Measurements from ENCODE around the gene ZNF670.

The ZNF670 gene

DNA sequence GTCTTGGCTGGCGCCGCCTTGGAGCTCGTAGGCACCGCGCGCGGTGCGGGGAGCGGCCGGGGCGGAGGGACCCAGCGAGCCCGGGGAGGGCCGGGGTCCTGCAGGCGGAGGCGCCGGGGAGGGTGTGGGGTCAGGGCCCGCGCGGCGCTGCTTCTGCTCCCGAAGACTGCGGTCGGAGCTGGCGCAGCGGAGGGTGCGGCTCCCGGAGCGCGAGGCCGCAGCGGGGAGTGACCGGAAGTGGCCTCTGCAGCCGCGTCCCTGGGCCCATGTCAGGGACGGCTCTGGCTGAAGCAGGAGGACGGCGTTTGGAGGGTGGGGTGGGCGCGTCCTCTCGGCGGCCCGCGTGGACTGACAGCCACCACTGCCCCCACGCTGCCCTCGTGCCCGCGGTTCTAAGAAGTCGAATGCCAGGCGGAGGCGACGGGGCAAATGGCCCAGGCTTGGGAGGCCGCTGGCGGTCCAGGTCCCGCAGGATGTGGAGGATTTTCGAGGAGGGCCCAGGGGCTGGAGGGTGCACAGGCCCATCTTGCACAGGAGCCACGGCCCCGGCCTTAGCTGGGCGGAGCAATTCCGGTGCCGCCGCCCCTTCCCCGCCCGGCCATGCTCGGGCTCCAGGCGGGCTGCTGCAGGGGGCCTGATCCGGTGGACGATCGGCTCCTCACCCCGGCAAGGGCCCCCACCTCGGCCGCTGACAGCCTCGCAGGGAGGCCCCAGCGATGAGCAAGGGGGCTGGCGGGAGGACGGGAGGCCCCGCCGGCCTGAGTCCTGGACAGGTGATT lies 33.3 kb upstream of the ZNF670 start:
- no peak for DNase-seq (ENCODE audit: extremely low spot score)
- TF ChIP-seq CTCF (IDR thresholded peaks at IDR 0.05; ENCODE audit: control extremely low read depth, extremely low read depth, low read depth, missing control alignments), result no peak
- POLR2A ChIA-PET, result no interaction called here
- CTCF ChIA-PET, result interaction anchor here (0.8 to 1.4 kb wide), 3 partner anchors 13 to 278 kb away, joined by 3 to 4 read pairs (median 3); partner anchors contain the start of gene ZNF670

DNA sequence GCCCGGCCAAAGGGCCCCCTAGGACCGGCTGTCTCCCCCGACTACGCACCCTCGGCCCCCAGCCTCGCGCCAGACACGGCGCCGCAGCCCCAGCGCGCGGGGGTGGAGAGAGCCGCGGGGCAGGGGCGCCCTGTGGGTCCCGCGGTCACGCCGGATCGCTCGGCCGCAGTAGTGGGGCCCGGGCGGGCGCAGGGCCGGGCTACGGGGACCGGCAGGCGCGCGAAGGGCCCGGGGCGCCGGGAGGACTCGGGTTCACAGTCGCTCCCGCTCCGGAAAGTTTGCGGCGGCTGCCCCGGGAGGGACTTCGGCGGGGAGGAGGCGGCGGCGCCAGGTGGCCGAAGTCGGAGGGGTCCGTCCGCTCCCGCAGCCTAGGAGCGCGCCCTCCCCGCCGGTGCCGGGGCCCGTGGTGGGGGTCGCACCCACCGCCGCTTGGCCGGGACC lies 32.7 kb upstream of the ZNF670 start:
- ChIA-PET POLR2A (no interaction called here), CTCF (interaction anchor here (1.4 kb wide), 1 partner anchor 32 kb away, joined by 4 read pairs; the partner anchor contains the start of gene ZNF670)
- no peak for DNase-seq (ENCODE audit: extremely low spot score)
- no peak for TF ChIP-seq CTCF (IDR thresholded peaks at IDR 0.05; ENCODE audit: control extremely low read depth, extremely low read depth, low read depth, missing control alignments)

GRCh38 chr1:247110627-247111258 lies 32.1 kb upstream of the ZNF670 start:
- TF ChIP-seq CTCF (IDR thresholded peaks at IDR 0.05; ENCODE audit: control extremely low read depth, extremely low read depth, low read depth, missing control alignments), result no peak
- ChIA-PET POLR2A (no interaction called here), CTCF (interaction anchor here (1.4 kb wide), 1 partner anchor 32 kb away, joined by 4 read pairs; the partner anchor contains the start of gene ZNF670)
- DNase-seq (ENCODE audit: extremely low spot score), result no peak

DNA sequence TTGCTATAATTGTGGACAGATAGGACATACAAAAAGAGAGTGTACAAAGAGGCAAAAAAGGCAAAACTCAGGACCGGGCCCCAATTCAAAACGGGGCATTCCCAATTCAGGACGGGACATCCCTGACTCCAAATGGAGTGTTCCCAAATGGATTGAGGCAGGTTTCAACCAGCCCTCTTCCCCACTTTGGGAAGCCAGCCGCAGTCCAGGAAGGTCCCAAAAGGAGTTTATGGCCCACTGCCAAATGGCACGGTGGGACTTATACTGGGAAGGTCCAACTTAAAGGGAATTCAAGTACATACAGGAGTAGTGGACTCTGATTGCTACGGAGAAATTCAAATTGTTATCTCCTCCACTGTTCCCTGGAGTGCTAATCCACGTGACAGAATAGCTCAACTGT lies 29.1 kb upstream of the ZNF670 start:
- CTCF ChIA-PET, result no interaction called here
- no peak for TF ChIP-seq CTCF (IDR thresholded peaks at IDR 0.05; ENCODE audit: control extremely low read depth, extremely low read depth, low read depth, missing control alignments)
- DNase-seq (ENCODE audit: extremely low spot score), result no peak
- POLR2A ChIA-PET, result no interaction called here

- CTCF ChIA-PET, result no interaction called here
- DNase-seq (ENCODE audit: extremely low spot score), result no peak
- POLR2A ChIA-PET, result interaction anchor here (0.6 kb wide), 1 partner anchor 223 kb away, joined by 4 read pairs; no protein-coding TSS in a partner anchor
- TF ChIP-seq CTCF (IDR thresholded peaks at IDR 0.05; ENCODE audit: control extremely low read depth, extremely low read depth, low read depth, missing control alignments), result no peak
Measured at GRCh38 chr1:247105966-247106365, 27.4 kb upstream of the ZNF670 start.

GRCh38 chr1:247104965-247105364 lies 26.4 kb upstream of the ZNF670 start:
- CTCF ChIA-PET, result interaction anchor here (1.5 kb wide), 1 partner anchor 15 kb away, joined by 4 read pairs; no protein-coding TSS in a partner anchor
- POLR2A ChIA-PET, result interaction anchor here (0.7 kb wide), 1 partner anchor 285 kb away, joined by 8 read pairs; no protein-coding TSS in a partner anchor

More at GRCh38 chr1:247104965-247105364, 26.4 kb upstream of the ZNF670 start:
- DNase-seq (ENCODE audit: extremely low spot score), result no peak
- no peak for TF ChIP-seq CTCF (IDR thresholded peaks at IDR 0.05; ENCODE audit: control extremely low read depth, extremely low read depth, low read depth, missing control alignments)

All from GM10248 (cell line).